Testis (tissue), 3 donors: ENCODE data around the gene FSCN2. TPM values are rescaled to one million over a fixed set of nuclear protein-coding genes. Genes with fewer than 3 reads are reported as not detected.

Experiments used
- DNase-seq: peaks from one replicate; pipeline ENCODE4 v3.0.0-alpha.2; 2019
- H3K27ac ChIP-seq, 2 donors: fragments of 200-600 bp; sonication (generic); one replicate each; pipeline ENCODE4 v1.5.1; 2019
- H3K27me3 ChIP-seq: fragments of 200-600 bp; sonication (generic); one replicate; pipeline ENCODE4 v1.5.1; 2019
- H3K36me3 ChIP-seq: fragments of 200-600 bp; sonication (generic); one replicate; pipeline ENCODE4 v1.5.1; 2017; ENCODE audit warnings: low read depth; ENCODE audit errors: missing control alignments
- H3K4me1 ChIP-seq: fragments of 200-600 bp; sonication (generic); one replicate; pipeline ENCODE4 v1.5.1; 2019
- H3K4me3 ChIP-seq, 2 donors: fragments of 200-600 bp; sonication (generic); one replicate each; pipeline ENCODE4 v1.5.1; 2017 to 2019
- H3K9me3 ChIP-seq: fragments of 200-600 bp; sonication (generic); one replicate; pipeline ENCODE4 v1.5.1; 2017
- POLR2A ChIP-seq: fragments of 450-650 bp; IDR thresholded peaks from one replicate; pipeline ENCODE4 v1.6.1; 2017; ENCODE audit warnings: antibody characterized with exemption, mild to moderate bottlenecking, moderate library complexity
- WGBS, 2 donors: methylation state at CpG; one replicate each; pipeline ENCODE4 v1.1.5; 2018; 5-methylcytosine and 5-hydroxymethylcytosine counted together
- intact Hi-C: fragments of 100-400 bp; cut with DNase I; formaldehyde crosslinking; loops from one replicate; pipeline ENCODE4 v1.15.1; 2023; ENCODE audit warnings: low total_unique reads
- polyA plus RNA-seq: library from polyadenylated mRNA; stranded (reverse); fragments of 350-450 nt; fragmentation: Illumina TruSeq; extraction: RNeasy Lipid Tissue Mini Kit (QIAGEN cat#74804); gene quantifications from one replicate; pipeline ENCODE4 v1.2.3, GENCODE V29; 2014; ENCODE audit warnings: low read depth, low replicate concordance; ENCODE audit not compliant: insufficient read depth
- total RNA-seq, 2 donors: library from RNA; depleted of rRNA; stranded (reverse); fragments of >200 nt; gene quantifications; one replicate each; pipeline ENCODE4 v1.2.3, GENCODE V29; 2016
- TF ChIP-seq, protein P1 (sequence below), 3 experiments: fragments of 450-650 bp in 2 of 3; fragments of 200-600 bp in 1 of 3; sonication (generic) in 1 of 3; IDR thresholded peaks; one replicate each; pipeline ENCODE4 v1.5.1; 2016 to 2019; ENCODE audit warnings: antibody characterized with exemption in 3 of 3, mild to moderate bottlenecking in 2 of 3, moderate library complexity in 1 of 3

FSCN2 gene
- total and polyA plus RNA-seq, 3 donors from 2014 or later = 0.37 to 4.0 (median 3.5) TPM

DNA sequence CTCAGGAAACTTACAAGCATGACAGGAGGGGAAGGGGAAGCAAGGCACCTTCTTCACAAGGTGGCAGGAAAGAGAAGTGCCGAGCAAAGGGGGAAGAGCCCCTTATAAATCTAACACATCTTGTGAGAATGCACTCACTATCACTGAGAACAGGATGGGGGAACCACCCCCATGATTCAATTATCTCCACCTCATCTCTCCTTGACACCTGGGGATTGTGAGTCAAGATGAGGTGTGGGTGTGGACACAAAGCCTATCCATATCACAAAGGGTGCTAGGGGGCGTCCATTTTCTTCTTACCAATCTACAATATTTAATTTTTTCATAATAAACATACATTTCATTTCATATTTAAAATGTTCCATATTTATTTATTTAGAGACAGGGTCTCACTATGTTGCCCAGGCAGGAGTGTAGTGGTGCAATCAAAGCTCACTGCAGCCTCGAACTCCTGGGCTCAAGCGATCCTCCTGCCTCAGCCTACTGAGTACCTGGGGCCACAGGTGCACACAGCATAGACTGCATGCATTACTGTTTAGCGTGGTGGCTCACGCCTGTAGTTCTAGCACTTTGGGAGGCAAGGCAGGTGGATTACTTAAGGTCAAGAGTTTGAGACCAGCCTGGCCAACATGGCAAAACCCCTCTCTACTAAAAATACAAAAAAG lies 50.5 kb downstream of the FSCN2 start:
- Histone ChIP-seq H3K4me3 (no peak overlapping the region), H3K4me1 (no peaks in the 10 kb centered on the region), H3K27me3 (no peaks in the 10 kb centered on the region), H3K9me3 (no peaks in the 10 kb centered on the region), H3K27ac (no peak overlapping the region), H3K36me3 (no peaks in the 10 kb centered on the region)
- intact Hi-C loops = no loop called here
- no peak for DNase-seq
- TF ChIP-seq, protein P1, sequence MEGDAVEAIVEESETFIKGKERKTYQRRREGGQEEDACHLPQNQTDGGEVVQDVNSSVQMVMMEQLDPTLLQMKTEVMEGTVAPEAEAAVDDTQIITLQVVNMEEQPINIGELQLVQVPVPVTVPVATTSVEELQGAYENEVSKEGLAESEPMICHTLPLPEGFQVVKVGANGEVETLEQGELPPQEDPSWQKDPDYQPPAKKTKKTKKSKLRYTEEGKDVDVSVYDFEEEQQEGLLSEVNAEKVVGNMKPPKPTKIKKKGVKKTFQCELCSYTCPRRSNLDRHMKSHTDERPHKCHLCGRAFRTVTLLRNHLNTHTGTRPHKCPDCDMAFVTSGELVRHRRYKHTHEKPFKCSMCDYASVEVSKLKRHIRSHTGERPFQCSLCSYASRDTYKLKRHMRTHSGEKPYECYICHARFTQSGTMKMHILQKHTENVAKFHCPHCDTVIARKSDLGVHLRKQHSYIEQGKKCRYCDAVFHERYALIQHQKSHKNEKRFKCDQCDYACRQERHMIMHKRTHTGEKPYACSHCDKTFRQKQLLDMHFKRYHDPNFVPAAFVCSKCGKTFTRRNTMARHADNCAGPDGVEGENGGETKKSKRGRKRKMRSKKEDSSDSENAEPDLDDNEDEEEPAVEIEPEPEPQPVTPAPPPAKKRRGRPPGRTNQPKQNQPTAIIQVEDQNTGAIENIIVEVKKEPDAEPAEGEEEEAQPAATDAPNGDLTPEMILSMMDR (IDR thresholded peaks at IDR 0.05) = no peak
- TF ChIP-seq POLR2A = no peak
- WGBS, 2 donors = 92 to 94% methylated on average over 6 of the region's 6 CpGs

DNA sequence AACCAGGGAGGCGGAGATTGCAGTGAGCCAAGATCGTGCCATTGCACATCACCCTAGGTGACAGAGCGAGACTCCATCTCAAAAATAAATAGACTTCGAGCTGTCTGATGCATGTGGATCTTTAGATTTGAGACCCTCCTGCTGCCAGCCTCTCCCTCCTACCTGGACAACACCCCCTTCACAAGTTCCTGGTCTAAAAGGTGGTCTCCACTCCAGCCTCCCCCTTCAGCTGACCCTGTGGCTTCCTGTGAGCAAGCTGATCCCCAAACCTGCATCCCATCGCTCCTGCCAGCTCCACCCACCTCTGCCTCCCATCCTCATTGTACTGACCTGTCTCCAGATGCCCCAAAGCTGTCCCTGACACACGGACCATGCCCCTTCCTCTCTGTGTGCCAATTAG lies 51.1 kb downstream of the FSCN2 start:
- TF ChIP-seq, protein P1 (IDR thresholded peaks at IDR 0.05) = no peak
- no peak for TF ChIP-seq POLR2A
- intact Hi-C loops = no loop called here
- Histone ChIP-seq H3K36me3 (no peaks in the 10 kb centered on the region), H3K27me3 (no peaks in the 10 kb centered on the region), H3K27ac (no peak overlapping the region), H3K4me1 (no peaks in the 10 kb centered on the region), H3K4me3 (no peak overlapping the region), H3K9me3 (no peaks in the 10 kb centered on the region)
- no peak for DNase-seq
- 94 to 97% methylated on average over 6 of the region's 6 CpGs for WGBS, 2 donors

DNA sequence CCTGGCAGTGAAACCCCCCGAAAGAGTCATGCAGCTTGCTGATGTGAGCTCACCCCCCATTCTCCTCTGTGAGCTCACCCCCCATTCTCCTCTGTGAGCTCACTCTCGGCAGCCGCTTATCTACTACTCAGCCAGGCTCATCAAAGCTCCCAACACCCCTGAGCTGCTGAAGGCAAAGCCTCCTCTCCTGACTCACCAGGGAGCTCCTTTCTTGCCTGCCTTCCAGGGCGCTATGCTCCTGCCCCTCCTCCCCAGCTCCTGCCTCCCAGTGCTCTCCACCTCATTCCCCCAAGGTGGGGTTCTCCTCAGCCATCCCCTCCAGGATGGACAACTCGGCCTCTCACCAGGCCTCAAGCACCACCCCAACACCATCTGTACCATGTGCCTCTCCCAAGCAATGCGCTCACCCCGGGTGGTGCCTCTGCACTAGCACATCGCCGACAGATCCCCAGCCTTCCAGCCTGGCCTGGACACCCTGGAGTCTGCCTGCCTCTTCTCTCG lies 51.7 kb downstream of the FSCN2 start:
- intact Hi-C loops = no loop called here
- Histone ChIP-seq H3K4me3 (no peak overlapping the region), H3K36me3 (no peaks in the 10 kb centered on the region), H3K4me1 (no peaks in the 10 kb centered on the region), H3K27ac (no peak overlapping the region), H3K27me3 (no peaks in the 10 kb centered on the region), H3K9me3 (no peaks in the 10 kb centered on the region)
- no peak for TF ChIP-seq POLR2A
- TF ChIP-seq, protein P1 (IDR thresholded peaks at IDR 0.05) = no peak
- whole genome bisulfite sequencing, 2 donors = 92 to 98% methylated on average over 10 of the region's 10 CpGs
- no peak for DNase-seq

DNA sequence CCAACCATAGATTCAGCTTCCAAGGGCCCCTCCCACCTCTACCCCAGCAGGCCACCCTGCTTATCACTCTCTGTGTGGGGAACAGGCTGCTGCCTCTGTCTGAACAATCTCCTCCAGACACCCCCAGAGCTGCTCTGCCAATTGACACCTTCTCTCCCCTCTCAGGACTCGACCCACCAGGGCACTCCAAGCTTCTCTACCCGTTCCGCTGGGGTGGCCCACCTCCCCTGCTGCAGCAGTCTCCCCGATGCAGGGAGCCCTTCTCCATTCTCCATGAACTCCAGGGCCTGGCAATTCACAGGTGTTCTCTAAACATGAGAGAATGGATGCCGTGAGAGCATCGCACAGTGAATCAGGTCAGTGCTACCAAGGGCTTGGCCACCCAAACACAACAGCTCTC lies 52.3 kb downstream of the FSCN2 start:
- H3K27ac ChIP-seq = no peak overlapping the region
- no peaks in the 10 kb centered on the region for H3K9me3 ChIP-seq
- no peaks in the 10 kb centered on the region for H3K36me3 ChIP-seq
- H3K4me1 ChIP-seq = no peaks in the 10 kb centered on the region
- no peak for DNase-seq
- intact Hi-C loops = no loop called here
- WGBS, 2 donors = 96 to 97% methylated on average over 5 to 6 of the region's 6 CpGs
- H3K4me3 ChIP-seq = no peak overlapping the region
- TF ChIP-seq, protein P1 (IDR thresholded peaks at IDR 0.05) = no peak
- TF ChIP-seq POLR2A = no peak
- no peaks in the 10 kb centered on the region for H3K27me3 ChIP-seq

DNA sequence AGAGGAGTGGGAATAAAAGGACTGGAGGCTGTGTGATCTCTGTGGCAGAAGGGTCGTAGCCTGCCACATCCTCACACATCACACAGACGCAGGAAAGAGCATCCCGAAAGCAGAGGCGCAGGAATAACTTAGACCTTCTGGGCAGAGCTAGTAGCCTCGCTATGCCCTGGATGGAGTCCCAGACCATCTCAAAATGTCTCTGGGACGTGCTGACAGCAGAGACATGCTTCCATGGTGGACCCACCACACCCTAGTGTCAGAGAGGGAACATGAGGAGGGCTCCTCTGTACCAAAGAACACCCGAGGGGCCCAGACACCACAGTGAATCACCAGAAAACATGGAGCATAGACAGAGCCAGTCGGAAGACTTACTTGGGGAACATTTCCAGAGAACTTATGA lies 53.6 kb downstream of the FSCN2 start:
- H3K36me3 ChIP-seq = no peaks in the 10 kb centered on the region
- H3K27me3 ChIP-seq = no peaks in the 10 kb centered on the region
- DNase-seq = no peak
- no peaks in the 10 kb centered on the region for H3K4me1 ChIP-seq
- WGBS, 2 donors = 77 to 94% methylated on average over 6 to 8 of the region's 8 CpGs
- intact Hi-C loops = no loop called here
- H3K9me3 ChIP-seq = no peaks in the 10 kb centered on the region
- H3K4me3 ChIP-seq = no peak overlapping the region
- TF ChIP-seq POLR2A = no peak
- TF ChIP-seq, protein P1 (IDR thresholded peaks at IDR 0.05) = no peak
- H3K27ac ChIP-seq = no peak overlapping the region
